Testis (tissue), 3 donors: ENCODE measurements around the gene CRIP2. TPM values are rescaled to one million over a fixed set of nuclear protein-coding genes. Genes with fewer than 3 reads are reported as not detected.

Source experiments
- DNase-seq: peaks from one replicate; pipeline ENCODE4 v3.0.0-alpha.2; 2019
- H3K27ac ChIP-seq, 2 donors: fragments of 200-600 bp; sonication (generic); one replicate each; pipeline ENCODE4 v1.5.1; 2019
- H3K27me3 ChIP-seq: fragments of 200-600 bp; sonication (generic); one replicate; pipeline ENCODE4 v1.5.1; 2019
- H3K36me3 ChIP-seq: fragments of 200-600 bp; sonication (generic); one replicate; pipeline ENCODE4 v1.5.1; 2017; ENCODE audit warnings: low read depth; ENCODE audit errors: missing control alignments
- H3K4me1 ChIP-seq: fragments of 200-600 bp; sonication (generic); one replicate; pipeline ENCODE4 v1.5.1; 2019
- H3K4me3 ChIP-seq, 2 donors: fragments of 200-600 bp; sonication (generic); one replicate each; pipeline ENCODE4 v1.5.1; 2017 to 2019
- H3K9me3 ChIP-seq: fragments of 200-600 bp; sonication (generic); one replicate; pipeline ENCODE4 v1.5.1; 2017
- CTCF ChIP-seq, 3 experiments: fragments of 450-650 bp in 2 of 3; fragments of 200-600 bp in 1 of 3; sonication (generic) in 1 of 3; IDR thresholded peaks; one replicate each; pipeline ENCODE4 v1.5.1; 2016 to 2019; ENCODE audit warnings: antibody characterized with exemption in 3 of 3, mild to moderate bottlenecking in 2 of 3, moderate library complexity in 1 of 3
- POLR2A ChIP-seq: fragments of 450-650 bp; IDR thresholded peaks from one replicate; pipeline ENCODE4 v1.6.1; 2017; ENCODE audit warnings: antibody characterized with exemption, mild to moderate bottlenecking, moderate library complexity
- WGBS, 2 donors: methylation state at CpG; one replicate each; pipeline ENCODE4 v1.1.5; 2018; 5-methylcytosine and 5-hydroxymethylcytosine counted together
- intact Hi-C: fragments of 100-400 bp; cut with DNase I; formaldehyde crosslinking; loops from one replicate; pipeline ENCODE4 v1.15.1; 2023; ENCODE audit warnings: low total_unique reads
- polyA plus RNA-seq: library from polyadenylated mRNA; stranded (reverse); fragments of 350-450 nt; fragmentation: Illumina TruSeq; extraction: RNeasy Lipid Tissue Mini Kit (QIAGEN cat#74804); gene quantifications from one replicate; pipeline ENCODE4 v1.2.3, GENCODE V29; 2014; ENCODE audit warnings: low read depth, low replicate concordance; ENCODE audit not compliant: insufficient read depth
- total RNA-seq, 2 donors: library from RNA; depleted of rRNA; stranded (reverse); fragments of >200 nt; gene quantifications; one replicate each; pipeline ENCODE4 v1.2.3, GENCODE V29; 2016

The CRIP2 gene
- total and polyA plus RNA-seq, 3 donors from 2014 or later, result 114 to 159 (median 121) TPM

- Histone ChIP-seq H3K4me1 (peaks cover 55% of the 10 kb centered on the region), H3K27me3 (peaks cover 3% of the 10 kb centered on the region), H3K9me3 (no peaks in the 10 kb centered on the region), H3K27ac (no peak overlapping the region), H3K36me3 (no peaks in the 10 kb centered on the region), H3K4me3 (peak overlapping the region in 1 of 2 donors; percentile 6)
- 36% methylated on average over 72 of the region's 81 CpGs; no CpG with 5 or more reads in 1 of the 2 donors for WGBS, 2 donors
- no peak for TF ChIP-seq CTCF (IDR thresholded peaks at IDR 0.05)
- no peak for TF ChIP-seq POLR2A
- DNase-seq, result no peak
- intact Hi-C loops, result no loop called here
Observed at GRCh38 chr14:105478398-105479251, 4.0 kb downstream of the CRIP2 start.

- H3K27ac ChIP-seq, result no peak overlapping the region
- no peak overlapping the region for H3K4me3 ChIP-seq
- DNase-seq, result no peak
- H3K36me3 ChIP-seq, result no peaks in the 10 kb centered on the region
- WGBS, 2 donors, result 62 to 67% methylated on average over 29 to 34 of the region's 34 CpGs
- TF ChIP-seq CTCF (IDR thresholded peaks at IDR 0.05) (no peak), POLR2A (no peak)
- peaks cover 49% of the 10 kb centered on the region for H3K4me1 ChIP-seq
- intact Hi-C loops, result no loop called here
- no peaks in the 10 kb centered on the region for H3K9me3 ChIP-seq
- peaks cover 3% of the 10 kb centered on the region for H3K27me3 ChIP-seq
Observed at GRCh38 chr14:105479431-105480158, 5.0 kb downstream of the CRIP2 start.

GRCh38 chr14:105480199-105480746, 5.7 kb downstream of the CRIP2 start:
- Histone ChIP-seq H3K36me3 (no peaks in the 10 kb centered on the region), H3K9me3 (no peaks in the 10 kb centered on the region), H3K27me3 (peaks cover 3% of the 10 kb centered on the region), H3K27ac (peak overlapping the region in 1 of 2 donors; percentile 68), H3K4me3 (no peak overlapping the region), H3K4me1 (peaks cover 47% of the 10 kb centered on the region)
- 56 to 67% methylated on average over 14 to 15 of the region's 15 CpGs for WGBS, 2 donors
- no peak for TF ChIP-seq POLR2A
- TF ChIP-seq CTCF (IDR thresholded peaks at IDR 0.05), result no peak
- DNase-seq, result no peak
- intact Hi-C loops, result no loop called here

- TF ChIP-seq POLR2A, result no peak
- TF ChIP-seq CTCF (IDR thresholded peaks at IDR 0.05), result peak; percentile 94 to 96 (median 95)
- Histone ChIP-seq H3K4me1 (peaks cover 41% of the 10 kb centered on the region), H3K9me3 (no peaks in the 10 kb centered on the region), H3K27me3 (peaks cover 3% of the 10 kb centered on the region), H3K27ac (peak overlapping the region; percentile 48 to 68), H3K36me3 (no peaks in the 10 kb centered on the region), H3K4me3 (peak overlapping the region in 1 of 2 donors; percentile 6)
- peak; percentile 90 for DNase-seq
- intact Hi-C loops, result no loop called here
- WGBS, 2 donors, result 18 to 32% methylated on average over 23 to 31 of the region's 35 CpGs
Observed at GRCh38 chr14:105480807-105481801, 6.5 kb downstream of the CRIP2 start.
